ENCODE results near the gene ERGIC1.

ERGIC1 gene

DNA sequence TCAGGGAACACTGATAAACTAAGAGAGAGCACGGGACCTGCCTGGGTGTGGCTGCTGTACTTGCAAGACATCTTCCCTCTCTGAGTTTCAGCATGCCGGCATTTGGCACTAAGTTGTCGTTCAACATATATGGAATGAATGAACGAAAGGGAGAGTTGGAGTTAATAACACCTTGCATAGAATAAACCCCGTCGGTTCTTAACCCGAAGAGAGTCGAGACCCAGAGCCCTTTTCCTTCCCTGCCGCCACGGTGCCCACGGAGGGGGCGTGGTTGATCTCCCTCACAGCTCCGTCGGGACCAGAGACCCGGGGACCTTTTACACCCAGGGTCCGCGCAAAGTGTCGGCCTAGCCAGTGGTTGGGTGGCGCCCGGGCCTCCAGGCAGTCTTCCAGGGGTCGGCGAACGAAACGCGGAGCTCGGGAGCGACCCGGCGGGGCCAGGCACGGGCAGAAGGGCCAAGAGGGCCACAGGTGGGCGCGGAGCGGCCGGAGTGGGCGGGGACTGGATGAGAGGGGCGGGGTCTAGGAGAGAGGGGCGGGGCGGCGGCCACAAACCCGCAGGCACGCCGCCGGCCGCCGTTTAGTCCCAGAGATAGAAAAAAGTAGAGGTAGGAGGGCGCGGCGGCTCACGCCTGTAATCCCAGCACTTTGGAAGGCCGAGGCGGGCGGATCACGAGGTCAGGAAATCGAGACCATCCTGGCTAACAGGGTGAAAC, 124.4 kb downstream of the ERGIC1 start:
- no peaks in the 10 kb centered on the region; the same call in 1 of the 2 replicates for H3K36me3 ChIP-seq (ENCODE audit: control insufficient read depth, insufficient read depth, low read length)
- no peaks in the 10 kb centered on the region for H3K27me3 ChIP-seq (replicated peaks; ENCODE audit: control insufficient read depth, insufficient read depth, low read length)
- TF ChIP-seq, protein P1, sequence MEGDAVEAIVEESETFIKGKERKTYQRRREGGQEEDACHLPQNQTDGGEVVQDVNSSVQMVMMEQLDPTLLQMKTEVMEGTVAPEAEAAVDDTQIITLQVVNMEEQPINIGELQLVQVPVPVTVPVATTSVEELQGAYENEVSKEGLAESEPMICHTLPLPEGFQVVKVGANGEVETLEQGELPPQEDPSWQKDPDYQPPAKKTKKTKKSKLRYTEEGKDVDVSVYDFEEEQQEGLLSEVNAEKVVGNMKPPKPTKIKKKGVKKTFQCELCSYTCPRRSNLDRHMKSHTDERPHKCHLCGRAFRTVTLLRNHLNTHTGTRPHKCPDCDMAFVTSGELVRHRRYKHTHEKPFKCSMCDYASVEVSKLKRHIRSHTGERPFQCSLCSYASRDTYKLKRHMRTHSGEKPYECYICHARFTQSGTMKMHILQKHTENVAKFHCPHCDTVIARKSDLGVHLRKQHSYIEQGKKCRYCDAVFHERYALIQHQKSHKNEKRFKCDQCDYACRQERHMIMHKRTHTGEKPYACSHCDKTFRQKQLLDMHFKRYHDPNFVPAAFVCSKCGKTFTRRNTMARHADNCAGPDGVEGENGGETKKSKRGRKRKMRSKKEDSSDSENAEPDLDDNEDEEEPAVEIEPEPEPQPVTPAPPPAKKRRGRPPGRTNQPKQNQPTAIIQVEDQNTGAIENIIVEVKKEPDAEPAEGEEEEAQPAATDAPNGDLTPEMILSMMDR (IDR thresholded peaks at IDR 0.05; ENCODE audit: insufficient read depth, low read length, poor library complexity, severe bottlenecking), result no peak
- peak overlapping the region; percentile 100 for H3K4me3 ChIP-seq (replicated peaks; ENCODE audit: low read depth, low read length)
- peak; percentile 81 for DNase-seq (ENCODE audit: extremely low read depth, insufficient read length)

DNA sequence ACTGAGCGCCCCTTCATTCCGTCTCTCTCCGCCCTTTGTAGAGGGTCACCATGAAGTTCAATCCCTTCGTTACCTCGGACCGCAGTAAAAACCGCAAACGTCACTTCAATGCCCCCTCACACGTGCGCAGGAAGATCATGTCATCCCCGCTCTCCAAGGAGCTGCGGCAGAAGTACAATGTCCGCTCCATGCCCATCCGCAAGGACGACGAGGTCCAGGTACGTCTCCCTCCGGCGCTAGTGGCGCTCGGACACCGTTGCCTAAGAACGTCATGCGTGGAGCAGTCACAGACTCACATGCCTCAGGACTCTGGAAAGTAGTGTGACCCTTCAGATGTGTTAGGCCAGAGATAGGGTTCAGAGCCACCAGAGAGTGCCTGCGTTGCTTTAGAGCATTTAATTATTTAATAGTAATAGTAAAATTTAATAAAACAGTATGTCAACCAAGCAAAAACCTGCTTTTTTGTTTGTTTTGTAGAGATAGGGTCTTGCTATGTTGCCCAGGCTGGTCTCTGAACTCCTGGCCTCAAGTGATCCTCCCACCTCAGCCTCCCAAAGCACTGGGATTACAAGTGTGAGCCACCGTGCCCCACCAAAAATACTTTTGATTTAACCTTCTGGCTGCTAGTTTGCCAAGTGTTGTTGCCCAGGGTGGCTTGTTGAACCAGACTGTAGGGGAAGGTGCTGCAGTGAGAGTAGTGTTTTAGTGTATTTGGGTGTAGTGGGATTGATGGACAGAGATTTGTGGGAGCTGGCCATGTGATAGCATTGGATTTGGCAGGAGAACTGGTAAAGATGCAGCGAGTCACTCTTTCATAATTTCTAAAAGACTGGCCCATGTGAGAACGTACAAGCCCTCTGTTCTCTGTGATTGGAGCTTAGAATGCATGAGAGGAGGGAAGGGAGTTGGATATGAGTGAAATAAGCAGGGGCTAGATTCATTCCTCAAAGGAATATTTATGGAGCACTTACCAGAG, 126.1 kb downstream of the ERGIC1 start:
- no peaks in the 10 kb centered on the region; the same call in 1 of the 2 replicates for H3K36me3 ChIP-seq (ENCODE audit: control insufficient read depth, insufficient read depth, low read length)
- TF ChIP-seq, protein P1 (IDR thresholded peaks at IDR 0.05; ENCODE audit: insufficient read depth, low read length, poor library complexity, severe bottlenecking), result no peak
- peak overlapping the region; percentile 100 for H3K4me3 ChIP-seq (replicated peaks; ENCODE audit: low read depth, low read length)
- DNase-seq (ENCODE audit: extremely low read depth, insufficient read length), result no peak
- no peaks in the 10 kb centered on the region for H3K27me3 ChIP-seq (replicated peaks; ENCODE audit: control insufficient read depth, insufficient read depth, low read length)

DNA sequence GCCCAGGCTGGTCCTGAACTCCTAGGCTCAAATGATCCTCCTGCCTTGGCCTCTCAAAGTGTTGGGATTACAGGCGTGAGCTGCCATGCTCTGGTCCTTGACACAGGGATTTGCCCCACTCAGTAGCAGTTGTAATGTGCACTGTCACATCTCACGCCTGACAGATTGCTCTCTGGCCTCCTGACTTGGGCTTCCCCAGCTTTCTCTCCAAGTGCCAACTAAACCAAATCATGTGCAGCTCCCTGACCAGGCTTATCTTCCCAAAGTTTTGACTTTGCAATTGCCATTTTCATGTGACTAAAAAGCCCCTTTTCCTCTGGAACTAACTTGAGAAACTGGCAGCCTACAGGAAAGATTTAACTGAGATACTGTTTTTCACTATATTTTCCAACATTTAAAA, 135.9 kb downstream of the ERGIC1 start:
- no peaks in the 10 kb centered on the region for H3K27me3 ChIP-seq (replicated peaks; ENCODE audit: control insufficient read depth, insufficient read depth, low read length)
- no peak overlapping the region for H3K4me3 ChIP-seq (replicated peaks; ENCODE audit: low read depth, low read length)
- TF ChIP-seq, protein P1 (IDR thresholded peaks at IDR 0.05; ENCODE audit: insufficient read depth, low read length, poor library complexity, severe bottlenecking), result no peak
- peaks cover 6% of the 10 kb centered on the region; the same call in 1 of the 2 replicates for H3K36me3 ChIP-seq (ENCODE audit: control insufficient read depth, insufficient read depth, low read length)
- DNase-seq (ENCODE audit: extremely low read depth, insufficient read length), result no peak

DNA sequence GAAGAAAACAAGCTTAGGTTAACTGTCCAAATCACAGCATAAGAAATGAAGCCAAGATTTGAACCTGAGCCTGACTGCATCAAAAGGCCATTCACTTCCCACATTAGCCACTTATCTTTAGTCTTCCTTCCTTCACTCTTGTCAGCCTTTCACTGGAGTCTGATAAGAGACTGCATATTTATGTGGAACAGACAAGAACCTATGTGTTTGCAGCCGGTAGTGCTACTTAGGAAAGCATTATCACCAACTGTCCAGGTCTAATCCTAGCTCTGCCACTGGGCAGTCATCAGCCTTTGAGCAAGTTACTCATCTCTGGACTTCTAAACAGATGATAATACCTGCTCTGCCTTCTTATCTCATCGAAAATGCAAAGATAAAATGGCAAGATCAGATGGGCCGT, 137.4 kb downstream of the ERGIC1 start:
- TF ChIP-seq, protein P1 (IDR thresholded peaks at IDR 0.05; ENCODE audit: insufficient read depth, low read length, poor library complexity, severe bottlenecking), result no peak
- peaks cover 3% of the 10 kb centered on the region; the same call in 1 of the 2 replicates for H3K36me3 ChIP-seq (ENCODE audit: control insufficient read depth, insufficient read depth, low read length)
- DNase-seq (ENCODE audit: extremely low read depth, insufficient read length), result no peak

GRCh38 chr5:172972552-172972951, 138.5 kb downstream of the ERGIC1 start:
- no peak for DNase-seq (ENCODE audit: extremely low read depth, insufficient read length)
- TF ChIP-seq, protein P1 (IDR thresholded peaks at IDR 0.05; ENCODE audit: insufficient read depth, low read length, poor library complexity, severe bottlenecking), result no peak
- Histone ChIP-seq H3K4me3 (replicated peaks; ENCODE audit: low read depth, low read length) (no peak overlapping the region), H3K27me3 (replicated peaks; ENCODE audit: control insufficient read depth, insufficient read depth, low read length) (no peaks in the 10 kb centered on the region), H3K36me3 (ENCODE audit: control insufficient read depth, insufficient read depth, low read length) (peaks cover 3% of the 10 kb centered on the region; the same call in 1 of the 2 replicates)

More for the DNA sequence above, 137.4 kb downstream of the ERGIC1 start:
- no peaks in the 10 kb centered on the region for H3K27me3 ChIP-seq (replicated peaks; ENCODE audit: control insufficient read depth, insufficient read depth, low read length)
- no peak overlapping the region for H3K4me3 ChIP-seq (replicated peaks; ENCODE audit: low read depth, low read length)
